Measurements from ENCODE around the gene CAVIN2. TPM values are rescaled to one million over a fixed set of nuclear protein-coding genes. Genes with fewer than 3 reads are reported as not detected.

The CAVIN2 gene
- polyA plus RNA-seq, 1 of the 3 experiments (the other 2 are of a cell fraction), result 1.5 TPM

DNA sequence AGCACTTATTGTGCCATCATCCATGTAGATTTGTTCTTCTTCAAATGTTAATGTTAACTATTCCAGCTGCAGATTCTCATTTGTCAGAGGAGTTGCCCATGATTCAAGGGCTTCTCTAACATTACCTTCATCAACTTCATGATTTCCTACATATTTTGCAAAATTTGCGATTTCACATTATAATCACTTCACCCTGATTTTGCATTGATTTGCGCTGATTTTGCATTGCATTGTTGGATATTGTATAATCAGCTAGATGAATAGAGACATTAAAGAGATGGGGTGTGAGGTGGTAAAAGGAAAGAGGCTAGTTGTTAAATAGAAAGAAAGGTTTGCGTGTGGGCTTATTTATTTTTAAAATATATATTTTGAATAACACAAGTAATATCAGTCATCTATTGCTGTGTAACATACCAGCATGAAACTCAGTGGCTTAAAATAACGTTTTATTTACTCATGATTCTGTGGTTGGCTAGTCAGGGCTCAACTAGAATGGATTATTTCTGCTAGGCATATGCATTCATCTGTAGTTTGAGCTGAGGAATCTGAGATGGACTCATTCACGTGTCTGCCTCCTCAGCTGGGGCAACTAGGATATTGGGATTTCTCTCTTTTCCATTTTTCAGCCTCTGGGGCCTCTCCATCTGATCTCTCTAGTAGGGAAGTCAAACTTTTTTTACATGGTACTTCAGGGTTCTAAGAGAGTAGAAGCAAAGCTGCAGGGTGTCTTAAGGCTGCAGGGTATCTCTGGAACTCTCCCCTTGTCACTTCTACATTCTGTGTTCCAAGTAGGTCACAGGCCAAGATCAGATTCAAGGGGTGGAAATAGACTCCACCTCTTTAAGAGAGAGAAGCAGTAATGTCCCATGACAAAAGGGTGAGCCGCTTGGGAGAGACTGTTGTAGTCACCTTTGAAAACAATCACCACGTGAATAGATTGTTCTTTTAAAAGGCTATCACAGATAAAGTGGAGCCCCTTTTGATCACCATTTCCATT, 2.2 kb upstream of the CAVIN2 start:
- ChIA-PET POLR2A (no interaction called here), CTCF (interaction anchor here (1.4 kb wide), 2 partner anchors 37 to 313 kb away, joined by 3 read pairs; no protein-coding TSS in a partner anchor)
- Histone ChIP-seq H4K20me1 (ENCODE audit: insufficient read depth) (no peaks in the 10 kb centered on the region), H3K27me3 (ENCODE audit: insufficient read depth) (no peaks in the 10 kb centered on the region), H2AFZ (ENCODE audit: low read depth) (no peak overlapping the region), H3K79me2 (ENCODE audit: insufficient read depth) (no peaks in the 10 kb centered on the region), H3K4me3 (ENCODE audit: low read depth in 2 of 2, low read length in 1 of 2) (no peak overlapping the region), H3K36me3 (replicated peaks in 1 of 2; ENCODE audit: control insufficient read depth in 1 of 2, insufficient read depth in 2 of 2, low read length in 1 of 2) (no peaks in the 10 kb centered on the region), H3F3A (replicated peaks; ENCODE audit: insufficient read depth) (peaks cover 5% of the 10 kb centered on the region), H3K4me2 (no peak overlapping the region), H3K9me2 (no peaks in the 10 kb centered on the region), H3K4me1 (ENCODE audit: control insufficient read depth in 1 of 2, insufficient read depth in 2 of 2, low read depth in 1 of 2, low read length in 1 of 2) (peaks cover 10 to 30% of the 10 kb centered on the region in 2 experiments), H3K9me3 (no peaks in the 10 kb centered on the region), H3K9ac (no peak overlapping the region), H3K27ac (ENCODE audit: low read depth in 2 of 2, low read length in 1 of 2) (no peak overlapping the region)
- WGBS (ENCODE audit: low lambda C conversion rate), result 89% methylated on average over 7 of the region's 7 CpGs
- no peak for DNase-seq
- no peak for TF ChIP-seq SMC3 (IDR thresholded peaks at IDR 0.05; ENCODE audit: low read depth, low read length)
- no peak for TF ChIP-seq EZH2phosphoT487 (IDR thresholded peaks at IDR 0.05; ENCODE audit: borderline replicate concordance, low read depth)
- no peak for TF ChIP-seq RCOR1 (IDR thresholded peaks at IDR 0.05; ENCODE audit: low read length)
- no peak for TF ChIP-seq RXRA (IDR thresholded peaks at IDR 0.05; ENCODE audit: borderline replicate concordance, low read depth)
- TF ChIP-seq, protein P1, sequence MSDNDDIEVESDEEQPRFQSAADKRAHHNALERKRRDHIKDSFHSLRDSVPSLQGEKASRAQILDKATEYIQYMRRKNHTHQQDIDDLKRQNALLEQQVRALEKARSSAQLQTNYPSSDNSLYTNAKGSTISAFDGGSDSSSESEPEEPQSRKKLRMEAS (IDR thresholded peaks at IDR 0.05; ENCODE audit: low read depth), result no peak
- no peak for TF ChIP-seq TEAD4 (IDR thresholded peaks at IDR 0.05; ENCODE audit: borderline replicate concordance, insufficient read depth)
- no peak for TF ChIP-seq IRF3 (IDR thresholded peaks at IDR 0.05; ENCODE audit: low read depth, low read length)
- TF ChIP-seq, protein P2, sequence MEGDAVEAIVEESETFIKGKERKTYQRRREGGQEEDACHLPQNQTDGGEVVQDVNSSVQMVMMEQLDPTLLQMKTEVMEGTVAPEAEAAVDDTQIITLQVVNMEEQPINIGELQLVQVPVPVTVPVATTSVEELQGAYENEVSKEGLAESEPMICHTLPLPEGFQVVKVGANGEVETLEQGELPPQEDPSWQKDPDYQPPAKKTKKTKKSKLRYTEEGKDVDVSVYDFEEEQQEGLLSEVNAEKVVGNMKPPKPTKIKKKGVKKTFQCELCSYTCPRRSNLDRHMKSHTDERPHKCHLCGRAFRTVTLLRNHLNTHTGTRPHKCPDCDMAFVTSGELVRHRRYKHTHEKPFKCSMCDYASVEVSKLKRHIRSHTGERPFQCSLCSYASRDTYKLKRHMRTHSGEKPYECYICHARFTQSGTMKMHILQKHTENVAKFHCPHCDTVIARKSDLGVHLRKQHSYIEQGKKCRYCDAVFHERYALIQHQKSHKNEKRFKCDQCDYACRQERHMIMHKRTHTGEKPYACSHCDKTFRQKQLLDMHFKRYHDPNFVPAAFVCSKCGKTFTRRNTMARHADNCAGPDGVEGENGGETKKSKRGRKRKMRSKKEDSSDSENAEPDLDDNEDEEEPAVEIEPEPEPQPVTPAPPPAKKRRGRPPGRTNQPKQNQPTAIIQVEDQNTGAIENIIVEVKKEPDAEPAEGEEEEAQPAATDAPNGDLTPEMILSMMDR (IDR thresholded peaks at IDR 0.05), result no peak
- TF ChIP-seq, protein P3, sequence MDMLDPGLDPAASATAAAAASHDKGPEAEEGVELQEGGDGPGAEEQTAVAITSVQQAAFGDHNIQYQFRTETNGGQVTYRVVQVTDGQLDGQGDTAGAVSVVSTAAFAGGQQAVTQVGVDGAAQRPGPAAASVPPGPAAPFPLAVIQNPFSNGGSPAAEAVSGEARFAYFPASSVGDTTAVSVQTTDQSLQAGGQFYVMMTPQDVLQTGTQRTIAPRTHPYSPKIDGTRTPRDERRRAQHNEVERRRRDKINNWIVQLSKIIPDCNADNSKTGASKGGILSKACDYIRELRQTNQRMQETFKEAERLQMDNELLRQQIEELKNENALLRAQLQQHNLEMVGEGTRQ (IDR thresholded peaks at IDR 0.05; ENCODE audit: borderline replicate concordance, low read depth, low read length), result no peak
- TF ChIP-seq GABPA (IDR thresholded peaks at IDR 0.05; ENCODE audit: low read depth), result no peak
- TF ChIP-seq REST (IDR thresholded peaks at IDR 0.05; ENCODE audit: low read depth, low read length), result no peak
- TF ChIP-seq JUND (IDR thresholded peaks at IDR 0.05), result no peak
- TF ChIP-seq FOXJ3 (CRISPR knock-in tag; IDR thresholded peaks at IDR 0.05), result no peak
- no peak for TF ChIP-seq TAF1 (IDR thresholded peaks at IDR 0.05; ENCODE audit: borderline replicate concordance, low read depth, low read length)
- no peak for TF ChIP-seq TCF12 (IDR thresholded peaks at IDR 0.05)

Data from SK-N-SH (cell line).